LHCN-M2 (cell line): ENCODE data around the gene HIKESHI. TPM values are rescaled to one million over a fixed set of nuclear protein-coding genes. Genes with fewer than 3 reads are reported as not detected.
"Not testable (repeated sequence)": the region's sequence is repeated elsewhere in the genome, so short reads cannot be mapped to it uniquely, and the experiment has no call there.

Source experiments
- DNase-seq: peaks from one replicate; pipeline ENCODE4 v3.0.0-alpha.2; 2012; ENCODE audit warnings: low read depth
- polyA plus RNA-seq: library from polyadenylated mRNA; unstranded; fragments of >200 nt; gene quantifications from one replicate; pipeline ENCODE4 v1.2.1, GENCODE V29; 2012; ENCODE audit warnings: missing spikeins
- total RNA-seq: library from RNA; depleted of rRNA; stranded (reverse); fragments of >200 nt; gene quantifications from 2 replicates; pipeline ENCODE4 v1.2.3, GENCODE V29; 2014; rRNA removed

HIKESHI gene, protein sequence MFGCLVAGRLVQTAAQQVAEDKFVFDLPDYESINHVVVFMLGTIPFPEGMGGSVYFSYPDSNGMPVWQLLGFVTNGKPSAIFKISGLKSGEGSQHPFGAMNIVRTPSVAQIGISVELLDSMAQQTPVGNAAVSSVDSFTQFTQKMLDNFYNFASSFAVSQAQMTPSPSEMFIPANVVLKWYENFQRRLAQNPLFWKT
- total RNA-seq, result 67.3 and 72.0 TPM in 2 replicates
- 66.1 TPM for polyA plus RNA-seq

DNA sequence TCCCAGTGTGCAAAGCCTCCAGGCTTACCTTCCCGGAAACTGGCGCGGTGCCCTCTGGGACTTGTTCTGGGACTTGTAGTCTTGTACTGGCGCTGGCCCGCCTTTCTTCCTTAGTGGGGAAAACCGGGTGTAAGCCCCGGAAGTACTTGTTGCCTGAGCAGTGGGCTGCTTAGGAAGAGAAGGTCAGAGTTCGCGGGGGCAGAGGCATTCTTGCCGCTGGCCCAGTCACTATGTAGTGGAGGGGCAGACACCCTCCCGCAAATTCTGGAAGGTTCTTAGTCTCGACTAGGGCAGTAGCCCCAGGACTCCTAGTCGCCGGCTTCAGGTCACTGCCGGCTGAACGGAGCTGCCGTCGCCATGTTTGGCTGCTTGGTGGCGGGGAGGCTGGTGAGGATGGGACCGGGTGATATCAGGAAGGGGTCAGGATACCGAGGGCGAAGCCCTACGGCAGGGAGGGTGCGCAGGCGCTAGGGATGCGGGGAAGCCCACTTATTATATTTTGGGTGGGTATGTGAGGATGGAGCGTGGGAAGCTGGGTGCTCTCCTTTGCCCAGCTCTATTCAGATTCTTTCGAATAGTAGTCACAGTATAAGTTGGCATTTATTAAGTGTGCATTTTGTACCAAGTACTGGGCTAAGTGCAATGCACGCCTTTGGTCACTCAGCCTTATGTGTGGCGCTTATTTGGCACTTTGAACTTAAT is at the start of gene HIKESHI:
TSS of gene HIKESHI (plus strand) at position 149 of the 702 bp plus-strand sequence. CDS start at position 358, 209 bp downstream.
- DNase-seq, result peak; percentile 98

DNA sequence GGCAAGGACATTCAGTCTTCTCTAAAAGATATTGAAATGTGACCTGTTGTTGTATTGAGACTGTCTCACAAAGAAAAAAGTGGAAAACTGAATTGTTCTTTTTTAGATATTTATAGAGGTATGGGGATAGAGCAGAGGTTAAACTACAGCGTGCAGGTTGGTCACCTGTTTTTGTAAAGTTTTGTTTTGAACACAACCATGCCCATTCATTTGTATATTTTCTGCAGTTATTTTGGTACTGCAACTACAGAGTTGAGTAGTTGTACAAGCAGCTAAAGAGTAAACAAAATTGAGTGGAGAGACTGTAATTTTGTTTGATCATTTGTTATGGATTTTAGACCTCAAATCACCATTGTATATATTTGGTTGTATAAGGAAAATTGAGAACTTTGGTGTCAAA is 46.1 kb upstream of the HIKESHI start:
- DNase-seq, result no peak

DNA sequence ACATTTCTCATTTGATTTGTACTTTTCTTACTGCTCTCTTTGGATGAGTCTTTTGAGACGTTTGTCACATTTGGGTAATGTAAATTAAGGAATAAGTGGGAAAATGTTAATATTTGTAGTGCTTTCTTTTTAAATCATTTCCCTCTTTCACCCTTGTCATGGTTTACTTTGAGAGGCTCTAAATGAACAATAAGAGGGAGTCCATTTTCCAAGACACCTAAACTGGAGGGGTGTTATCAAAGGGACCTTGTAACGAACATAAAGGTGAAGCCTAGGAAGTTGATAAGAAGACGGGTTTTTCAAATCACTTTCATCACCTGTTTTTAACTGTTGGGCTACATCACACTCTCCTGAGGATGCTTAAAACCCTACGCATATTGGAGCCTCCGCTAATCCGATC is 45.4 kb upstream of the HIKESHI start:
- DNase-seq, result no peak

DNA sequence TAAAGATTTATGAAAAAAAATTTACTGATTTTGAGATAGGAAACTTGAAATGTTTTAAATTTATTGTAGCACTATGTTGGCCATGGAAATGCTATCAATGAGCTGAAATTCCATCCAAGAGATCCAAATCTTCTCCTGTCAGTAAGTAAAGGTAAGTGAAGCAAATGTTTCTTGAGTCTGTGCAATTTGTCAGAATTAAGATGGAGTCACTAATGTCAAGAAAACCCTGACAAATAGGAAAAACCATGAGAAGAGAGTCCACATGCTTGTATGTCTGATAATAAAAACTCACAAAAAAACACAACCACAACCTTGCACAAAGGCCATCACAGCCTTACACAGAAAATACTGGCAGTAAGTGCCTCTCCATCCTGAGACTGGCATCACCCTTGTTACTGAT is 44.6 kb upstream of the HIKESHI start:
- no peak for DNase-seq

DNA sequence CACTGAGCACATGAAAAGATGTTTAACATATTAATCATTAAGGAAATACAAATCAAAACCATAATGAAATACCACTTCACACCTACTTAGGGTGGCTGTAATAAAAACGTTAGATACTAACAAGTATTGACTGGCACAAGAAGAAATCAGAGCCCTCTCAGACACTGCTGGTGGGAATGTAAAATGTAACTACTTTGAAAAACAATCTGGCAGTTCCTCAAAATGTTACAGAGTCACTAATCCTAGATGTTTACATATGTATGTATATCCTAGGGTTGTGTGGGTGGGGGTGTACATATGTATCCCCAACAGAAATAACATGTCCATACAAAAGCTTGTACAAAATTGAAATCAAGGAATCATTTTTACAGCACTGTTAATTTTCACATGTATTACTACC is 42.3 kb upstream of the HIKESHI start:
- DNase-seq, result no peak

DNA sequence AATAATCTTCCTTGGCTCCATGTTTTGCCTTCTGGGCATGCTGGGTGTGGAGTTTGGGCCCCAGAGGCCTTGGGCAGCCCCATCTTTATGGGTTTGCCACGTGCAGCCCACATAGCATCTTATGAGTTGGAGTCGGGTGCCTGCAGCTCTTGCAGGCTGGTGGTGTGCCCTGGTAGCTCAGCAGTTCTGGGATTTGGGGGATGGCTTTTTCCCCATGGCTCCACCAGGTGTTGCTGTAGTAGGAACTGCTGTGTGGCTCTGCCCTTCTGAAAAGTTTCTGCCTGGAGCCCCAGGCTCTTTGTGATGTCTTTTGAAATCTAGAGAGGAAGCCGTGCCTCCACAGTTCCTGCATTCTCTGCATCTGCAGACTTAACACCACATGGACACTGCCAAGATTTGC is 40.7 kb upstream of the HIKESHI start:
- no peak for DNase-seq

DNA sequence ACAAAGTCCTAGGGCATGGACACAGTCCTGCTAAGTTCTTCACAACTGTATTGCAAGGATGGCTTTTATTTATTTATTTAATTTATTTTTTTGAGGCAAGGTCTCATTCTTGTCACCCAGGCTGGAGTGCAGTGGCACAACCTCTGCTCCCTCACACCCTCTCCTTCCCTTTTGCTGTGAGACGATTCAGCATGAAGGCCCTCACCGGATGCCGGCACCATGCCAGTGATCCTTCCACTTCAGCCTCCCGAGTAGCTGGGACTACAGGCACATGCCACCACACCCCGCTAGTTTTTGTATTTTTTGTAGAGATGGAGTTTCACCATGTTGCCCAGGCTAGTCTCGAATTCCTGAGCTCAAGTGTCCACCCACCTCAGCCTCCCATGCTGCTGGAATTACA is 39.7 kb upstream of the HIKESHI start:
- no peak for DNase-seq

DNA sequence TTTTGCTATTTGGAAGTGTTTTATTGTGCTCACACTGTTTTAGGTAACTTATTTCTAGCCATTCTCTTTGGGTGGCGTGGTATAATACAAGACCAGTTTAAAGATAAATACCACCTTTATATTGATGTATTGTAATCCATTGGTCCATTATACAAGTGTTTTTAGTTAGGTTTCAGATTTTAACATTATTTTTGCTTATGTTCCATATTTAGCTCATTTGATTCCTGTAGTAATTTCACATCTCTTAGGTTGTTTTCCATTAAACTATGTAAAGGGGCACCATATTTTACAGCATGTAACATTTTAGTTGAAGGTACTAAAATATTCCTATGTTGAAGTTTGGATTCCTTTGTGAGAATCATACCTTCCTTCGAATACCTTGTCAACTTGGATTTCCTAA is 37.4 kb upstream of the HIKESHI start:
- DNase-seq, result no peak

DNA sequence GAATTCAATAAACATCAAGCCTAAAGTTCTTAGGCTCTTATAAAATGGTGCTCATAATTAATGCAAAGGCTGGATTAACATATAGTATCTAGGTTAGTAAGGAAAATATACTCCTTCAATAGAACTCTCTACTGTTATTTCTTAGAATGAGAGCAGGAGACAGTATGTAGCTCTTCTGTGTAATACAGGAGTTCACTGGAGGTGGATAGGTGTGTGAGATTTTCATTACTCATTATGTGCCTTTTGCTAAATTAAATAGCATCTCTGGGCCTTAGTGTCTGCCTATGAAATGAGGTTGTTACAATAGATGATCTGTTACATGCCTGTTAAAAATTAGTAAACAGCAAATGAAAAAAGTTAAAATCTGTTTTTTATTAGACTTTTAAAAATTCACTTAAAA is 36.8 kb upstream of the HIKESHI start:
- DNase-seq, result no peak

DNA sequence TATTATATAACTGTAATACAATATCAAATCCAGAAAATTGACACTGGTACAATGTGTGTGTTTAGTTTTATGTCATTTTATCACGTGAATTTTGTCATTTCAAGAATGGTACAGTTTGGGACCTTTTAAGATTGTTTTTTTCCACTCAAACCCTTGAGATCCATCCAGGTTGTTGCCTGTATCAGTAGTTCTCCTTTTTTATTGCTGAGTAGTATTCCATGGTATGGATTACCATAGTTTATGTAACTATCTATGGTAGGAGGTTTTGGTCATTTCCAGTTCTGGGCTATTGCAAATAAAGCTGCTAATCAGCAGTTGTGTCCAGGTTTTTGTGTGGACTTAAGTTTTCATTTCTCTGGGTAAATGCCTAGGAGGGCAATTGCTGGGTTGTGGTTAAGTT is 32.4 kb upstream of the HIKESHI start:
- no peak for DNase-seq

DNA sequence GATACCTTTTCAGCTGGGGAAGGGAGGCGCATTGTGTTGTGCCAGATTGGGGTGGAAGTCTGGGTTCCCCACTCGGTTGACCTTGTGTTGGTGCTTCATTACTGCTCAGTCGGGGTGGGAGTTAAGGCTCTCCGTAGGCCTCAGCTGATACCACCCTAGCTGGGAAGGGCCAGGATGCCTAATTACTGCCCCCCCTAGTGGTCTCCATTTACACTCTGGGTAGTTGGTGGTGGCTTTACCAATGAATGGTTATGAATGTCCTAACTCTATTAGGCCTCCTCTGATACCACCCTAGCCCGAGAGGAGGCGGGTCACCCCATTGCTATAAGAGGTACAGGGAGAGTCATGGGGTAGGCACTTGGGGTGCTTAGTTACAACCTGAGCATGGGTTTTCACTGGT is 27.5 kb upstream of the HIKESHI start:
- DNase-seq, result no peak

DNA sequence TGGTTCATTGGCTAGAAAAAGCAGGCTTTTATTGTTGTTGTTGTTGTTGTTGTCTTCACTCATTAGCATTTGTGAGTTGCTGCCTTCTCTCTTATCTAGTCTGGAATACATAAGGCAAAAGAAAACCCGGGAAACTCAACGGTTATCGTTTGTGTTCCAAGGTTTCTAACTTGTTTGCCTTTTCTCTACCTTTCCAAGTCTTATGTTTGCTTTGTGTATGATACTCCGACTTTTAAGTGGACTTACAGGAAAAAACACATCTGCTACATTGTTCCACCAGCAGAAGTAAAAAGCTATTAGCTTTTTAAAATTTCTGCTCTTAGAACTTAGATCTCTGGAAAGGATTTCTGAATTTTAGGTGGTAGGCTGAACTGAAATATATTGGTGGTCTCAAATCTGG is 27.0 kb upstream of the HIKESHI start:
- no peak for DNase-seq

DNA sequence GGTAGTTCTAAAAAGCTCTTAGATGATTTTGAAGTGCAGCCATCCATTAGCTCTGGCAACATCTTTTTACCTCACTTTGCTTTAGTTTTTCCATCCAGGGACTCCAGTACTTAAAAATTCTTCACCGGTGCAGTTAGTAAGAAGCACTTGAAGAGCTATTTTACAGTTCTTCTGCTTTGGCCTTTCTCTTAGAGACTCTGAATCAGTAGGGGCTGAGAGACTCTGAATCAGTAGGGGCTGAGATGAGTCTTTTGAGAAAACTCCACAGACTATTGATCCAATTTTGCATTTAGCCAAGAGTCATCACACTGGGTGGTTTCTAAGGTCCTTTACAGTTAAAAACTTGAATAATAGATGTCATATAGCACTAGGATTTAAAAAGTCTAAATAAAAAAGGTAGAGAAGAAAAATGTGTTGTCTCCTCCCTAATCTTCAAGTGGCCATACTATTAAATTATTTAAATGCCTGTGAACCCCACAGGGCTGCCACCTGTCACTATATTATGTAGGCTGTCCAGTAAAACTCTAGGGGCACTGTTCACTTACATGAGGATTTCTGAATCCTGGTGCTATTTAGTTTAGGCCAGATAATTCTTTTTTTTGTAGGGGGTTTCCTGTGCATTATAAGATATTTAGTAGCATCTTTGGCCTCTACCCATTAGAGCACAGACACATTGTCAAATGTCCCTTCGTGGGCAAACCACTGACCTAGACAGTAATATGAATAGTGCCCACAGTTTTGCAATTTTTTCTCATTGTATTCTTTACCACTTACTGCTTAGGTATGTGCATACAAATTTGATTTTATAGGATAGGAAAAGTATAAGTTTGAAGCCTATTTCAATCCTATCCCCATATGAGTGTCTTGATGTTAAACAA is 26.3 kb upstream of the HIKESHI start:
- no peak for DNase-seq

DNA sequence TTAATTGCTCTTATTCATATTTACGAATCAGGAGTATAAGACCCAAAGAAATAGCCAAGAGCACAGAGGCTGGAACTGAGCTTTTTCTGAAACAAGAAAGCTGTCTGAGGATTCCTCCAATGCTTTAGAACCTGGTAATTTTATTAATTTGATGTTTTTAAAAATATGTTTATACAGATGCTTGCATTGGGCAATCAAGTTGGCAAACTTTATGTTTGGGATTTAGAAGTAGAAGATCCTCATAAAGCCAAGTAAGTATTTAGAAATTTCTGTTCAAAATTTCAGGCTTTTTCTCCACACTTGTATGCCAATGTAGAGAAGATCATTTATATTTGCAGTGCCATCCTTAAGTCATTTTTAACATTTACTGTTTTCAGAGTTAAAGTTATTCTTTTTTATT is 24.3 kb upstream of the HIKESHI start:
- no peak for DNase-seq

DNA sequence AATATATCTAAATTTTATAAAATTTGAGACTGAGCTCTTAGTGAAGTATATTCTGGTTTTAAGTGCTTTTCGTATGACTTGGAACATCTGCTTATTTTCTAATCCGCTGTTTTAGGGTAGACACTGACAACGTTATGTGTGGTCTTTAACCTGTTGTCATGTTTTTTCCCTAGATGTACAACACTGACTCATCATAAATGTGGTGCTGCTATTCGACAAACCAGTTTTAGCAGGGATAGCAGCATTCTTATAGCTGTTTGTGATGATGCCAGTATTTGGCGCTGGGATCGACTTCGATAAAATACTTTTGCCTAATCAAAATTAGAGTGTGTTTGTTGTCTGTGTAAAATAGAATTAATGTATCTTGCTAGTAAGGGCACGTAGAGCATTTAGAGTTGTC is 23.8 kb upstream of the HIKESHI start:
- DNase-seq, result no peak

DNA sequence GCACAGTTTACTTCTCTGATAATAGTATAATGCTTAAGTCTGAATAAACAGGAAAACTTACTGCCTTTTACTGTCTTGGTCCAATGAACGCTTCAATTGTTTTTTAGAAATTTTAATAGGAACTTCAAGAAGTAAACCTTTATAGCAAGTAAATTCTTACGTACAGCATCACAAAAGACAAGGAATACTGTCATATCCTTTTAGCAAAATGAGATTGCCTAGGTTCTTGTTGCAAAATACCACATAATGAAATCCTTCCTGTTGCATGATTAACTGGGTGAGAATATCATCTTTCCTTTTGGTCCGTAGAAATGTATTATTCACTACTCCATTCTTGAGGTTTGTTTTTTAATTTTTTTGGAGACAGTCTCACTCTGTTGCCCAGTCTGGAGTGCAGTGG is 22.3 kb upstream of the HIKESHI start:
- DNase-seq, result no peak

DNA sequence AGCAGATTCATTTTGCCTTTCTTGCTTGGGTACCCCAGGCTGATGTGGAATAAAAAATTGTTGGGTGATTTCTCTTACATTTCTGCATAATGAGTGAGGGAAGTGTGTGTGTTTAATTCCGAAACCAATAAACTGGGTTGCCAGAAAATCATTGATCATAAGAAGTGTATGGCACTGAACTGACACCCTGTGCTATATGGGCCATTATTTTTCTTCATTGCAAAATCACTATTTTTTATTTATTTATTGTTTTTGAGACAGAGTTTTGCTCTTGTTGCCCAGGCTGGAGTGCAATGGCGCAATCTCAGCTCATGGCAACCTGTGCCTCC is 14.6 kb upstream of the HIKESHI start:
- DNase-seq, result no peak

DNA sequence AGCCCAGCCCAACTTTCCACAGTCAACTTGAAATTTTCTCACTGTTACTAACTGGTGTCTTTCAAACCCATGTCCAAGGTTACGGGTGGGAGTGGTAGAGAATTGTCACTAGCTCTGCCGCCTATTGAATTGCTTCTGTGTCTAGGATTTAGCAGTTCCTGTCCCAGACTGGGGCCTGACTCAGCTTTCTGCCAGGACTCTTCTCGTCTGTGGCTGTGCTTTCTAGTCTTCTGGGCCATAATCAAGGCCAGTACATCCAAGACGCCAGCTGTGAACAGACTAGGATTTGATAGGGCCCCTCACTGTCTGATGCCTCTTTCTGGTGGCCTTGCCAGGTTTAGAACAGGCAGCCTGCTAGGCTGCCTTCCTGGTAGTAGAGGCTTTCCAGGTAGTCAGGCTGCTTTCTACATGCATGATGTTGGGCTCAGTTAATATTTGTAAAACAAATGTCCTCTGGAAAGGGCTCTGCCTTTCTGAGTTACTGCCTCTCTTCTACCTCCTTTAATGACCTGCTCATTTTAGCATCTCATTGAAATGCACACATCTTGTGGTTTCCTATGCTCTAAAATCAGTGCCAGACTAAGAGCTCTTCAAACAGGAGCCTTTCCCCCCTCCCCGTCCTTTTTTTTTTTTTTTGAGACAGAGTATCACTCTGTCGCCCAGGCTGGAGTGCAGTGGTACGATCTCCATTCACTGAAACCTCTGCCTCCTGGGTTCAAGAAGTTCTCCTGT is 13.1 kb upstream of the HIKESHI start:
- DNase-seq, result no peak

DNA sequence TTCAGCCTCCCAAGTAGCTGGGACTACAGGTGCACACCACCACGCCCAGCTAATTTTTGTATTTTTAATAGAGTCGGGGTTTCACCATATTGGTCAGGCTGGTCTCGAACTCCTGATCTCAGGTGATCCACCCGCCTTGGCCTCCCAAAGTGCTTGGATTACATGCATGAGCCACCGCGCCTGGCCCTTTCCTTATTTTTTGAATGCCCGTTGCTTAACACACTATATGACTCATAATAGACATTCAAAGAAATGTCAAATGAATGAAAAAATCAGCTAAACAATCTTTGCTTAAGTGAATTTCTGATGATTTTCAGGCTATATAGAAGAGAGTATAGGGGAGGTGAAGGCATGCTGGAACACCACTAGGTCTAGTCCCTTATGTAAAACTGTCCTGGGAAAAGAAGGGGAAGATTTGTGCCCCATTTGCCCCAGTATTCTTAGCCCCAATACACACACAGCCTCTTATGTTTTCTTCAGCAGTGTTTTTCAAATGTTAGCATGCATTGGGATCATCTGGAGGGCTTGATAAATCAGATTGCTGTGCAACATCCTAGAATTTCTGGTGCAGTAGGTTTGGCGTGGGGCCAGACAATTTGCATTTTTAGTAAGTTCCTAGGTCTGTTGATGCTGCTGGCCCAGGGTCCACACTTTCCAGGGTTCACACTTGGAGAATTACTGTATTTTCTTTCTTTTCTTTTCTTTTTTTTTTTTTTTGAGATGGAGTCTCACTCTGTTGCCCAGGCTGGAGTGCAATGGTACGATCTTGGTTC is 12.3 kb upstream of the HIKESHI start:
- DNase-seq, result not testable (repeated sequence)

DNA sequence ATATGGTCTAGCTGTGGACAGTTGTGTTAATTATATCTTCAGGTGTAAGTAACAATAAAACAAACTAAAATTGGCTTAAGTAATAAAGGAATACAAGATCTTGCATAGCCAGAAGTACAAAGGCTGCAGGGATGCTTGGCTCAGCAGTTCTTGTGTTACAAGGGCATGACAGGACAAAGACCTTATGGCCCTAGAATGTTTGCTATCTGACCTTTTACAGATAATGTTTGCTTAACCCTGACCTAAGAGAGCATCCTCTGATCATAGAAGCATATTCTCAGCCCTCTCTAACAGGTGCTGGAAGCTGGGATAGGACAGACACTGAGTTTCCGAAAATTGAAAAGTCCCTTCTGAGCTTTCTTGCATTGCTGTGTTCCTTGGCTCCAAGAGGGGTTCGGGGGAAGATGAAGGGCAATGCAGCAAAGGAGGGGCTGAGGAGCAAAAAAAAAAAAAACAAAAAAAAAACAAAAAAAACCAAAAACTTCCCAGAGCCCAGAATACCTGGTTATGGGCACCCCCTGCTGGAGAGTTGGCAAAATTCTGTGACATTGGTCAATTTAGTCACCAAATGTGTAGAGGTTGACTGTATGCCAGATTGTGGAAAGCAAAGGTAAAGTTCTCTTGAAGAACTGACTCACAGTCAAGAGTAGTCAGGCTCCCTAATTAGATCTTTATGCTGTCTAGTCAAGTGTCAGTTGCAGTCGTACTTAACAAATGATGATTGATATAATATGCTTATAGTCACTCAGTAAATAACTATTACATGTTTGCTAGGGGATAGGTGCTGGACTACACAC is 10.4 kb upstream of the HIKESHI start:
- peak; percentile 56 for DNase-seq
